GM18507 (cell line): ENCODE results near the gene STK10.

Experiments
- DNase-seq: peaks from one replicate; pipeline ENCODE4 v3.0.0; 2011; ENCODE audit warnings: low read depth; ENCODE audit not compliant: insufficient read length; ENCODE audit errors: extremely low spot score
- FAIRE-seq: peaks from 2 replicates; lab custom pipeline; 2011; peaks lifted over from hg19 to GRCh38; lab: Jason Lieb, UNC

The STK10 gene

DNA sequence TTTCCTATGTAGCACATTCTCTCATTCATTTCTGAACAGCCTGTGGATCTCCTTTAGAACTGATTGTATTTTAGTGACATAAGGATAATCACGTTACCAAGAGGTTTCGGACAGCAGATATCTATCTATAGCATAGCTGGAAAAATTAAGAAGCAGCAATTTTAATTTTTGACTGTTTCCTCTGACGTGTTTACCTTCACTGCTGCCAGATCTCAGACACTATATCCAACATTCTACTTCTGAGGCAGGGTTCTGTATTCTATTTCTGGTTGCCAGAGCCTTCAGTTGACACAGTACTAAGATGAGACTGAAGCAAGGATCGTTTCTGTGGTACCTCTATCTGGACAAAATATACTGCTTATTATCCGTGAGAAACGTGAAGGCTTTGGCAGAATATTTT lies 5.8 kb upstream of the STK10 start, which contains the start of gene EFCAB9:
EFCAB9 (plus strand) TSS at position 301 of the 400 bp plus-strand sequence; CDS start at position 302, 1 bp downstream.
- DNase-seq (no peak), FAIRE-seq (no peak)

DNA sequence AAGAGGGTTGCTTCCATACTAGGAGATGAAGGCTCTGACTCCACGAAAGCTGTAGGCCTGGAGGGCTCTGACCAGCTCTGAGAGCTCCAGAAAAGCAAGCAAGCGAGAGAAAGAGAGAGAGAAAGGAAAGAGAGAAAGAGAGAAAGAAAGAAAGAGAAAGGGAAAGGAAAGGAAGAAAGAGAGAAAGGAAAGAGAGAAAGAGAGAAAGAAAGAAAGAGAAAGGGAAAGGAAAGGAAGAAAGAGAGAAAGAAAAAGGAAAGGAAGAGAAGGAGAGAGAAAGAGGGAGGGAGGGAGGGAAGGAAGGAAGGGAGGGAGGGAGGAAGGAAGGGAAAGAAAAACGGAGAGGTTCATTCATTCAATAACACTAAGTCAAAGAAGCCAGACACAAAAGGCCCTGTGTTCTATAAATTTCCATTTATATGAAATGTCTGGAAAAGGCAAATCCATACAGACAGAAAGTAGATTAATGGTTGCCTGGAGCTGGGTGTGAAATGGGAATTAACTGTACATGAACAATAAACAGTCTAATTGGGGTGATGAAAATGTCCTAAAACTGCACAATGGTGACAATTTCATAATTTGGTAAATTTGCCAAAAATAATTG lies 1.8 kb upstream of the STK10 start:
- DNase-seq, result no peak
- no peak for FAIRE-seq

DNA sequence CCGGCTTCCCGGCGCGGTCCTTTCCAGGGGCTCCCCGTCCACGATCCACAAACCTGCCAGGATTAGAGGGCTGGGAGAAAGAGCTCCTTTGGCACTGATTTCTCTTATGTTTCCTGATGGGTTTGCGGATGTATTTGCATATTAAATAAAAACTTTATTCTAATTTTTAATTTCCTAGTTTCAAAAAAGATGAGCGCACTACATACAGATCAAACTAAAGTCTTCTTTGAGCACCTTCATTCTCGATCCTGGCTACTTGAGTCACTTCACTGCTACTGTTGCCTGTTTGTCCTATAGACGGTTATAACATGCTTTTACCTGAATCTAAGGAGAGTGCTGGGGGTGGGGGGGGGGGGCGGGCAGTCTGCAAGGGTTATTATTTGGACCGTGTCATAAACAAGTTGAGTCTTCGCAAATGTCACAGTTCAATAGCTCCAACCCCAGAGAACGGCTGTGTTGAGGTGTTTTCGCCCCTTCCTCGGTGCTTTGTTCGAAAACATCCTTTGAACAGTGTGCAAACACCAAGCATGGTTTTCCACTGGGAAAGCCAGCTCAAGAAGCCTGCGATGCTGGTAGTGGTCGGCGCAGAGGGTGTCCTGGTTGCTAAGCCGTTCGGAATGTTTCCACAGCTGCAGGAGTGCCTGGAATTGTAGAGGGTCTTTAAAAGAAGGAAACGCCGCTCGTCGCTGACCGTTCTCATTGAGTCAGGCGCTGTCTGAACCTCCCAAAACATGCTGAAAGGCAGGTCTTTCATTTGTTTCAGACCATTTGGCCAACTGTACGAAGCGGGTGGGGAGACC lies 1.1 kb upstream of the STK10 start:
- FAIRE-seq (no peak), DNase-seq (no peak)

DNA sequence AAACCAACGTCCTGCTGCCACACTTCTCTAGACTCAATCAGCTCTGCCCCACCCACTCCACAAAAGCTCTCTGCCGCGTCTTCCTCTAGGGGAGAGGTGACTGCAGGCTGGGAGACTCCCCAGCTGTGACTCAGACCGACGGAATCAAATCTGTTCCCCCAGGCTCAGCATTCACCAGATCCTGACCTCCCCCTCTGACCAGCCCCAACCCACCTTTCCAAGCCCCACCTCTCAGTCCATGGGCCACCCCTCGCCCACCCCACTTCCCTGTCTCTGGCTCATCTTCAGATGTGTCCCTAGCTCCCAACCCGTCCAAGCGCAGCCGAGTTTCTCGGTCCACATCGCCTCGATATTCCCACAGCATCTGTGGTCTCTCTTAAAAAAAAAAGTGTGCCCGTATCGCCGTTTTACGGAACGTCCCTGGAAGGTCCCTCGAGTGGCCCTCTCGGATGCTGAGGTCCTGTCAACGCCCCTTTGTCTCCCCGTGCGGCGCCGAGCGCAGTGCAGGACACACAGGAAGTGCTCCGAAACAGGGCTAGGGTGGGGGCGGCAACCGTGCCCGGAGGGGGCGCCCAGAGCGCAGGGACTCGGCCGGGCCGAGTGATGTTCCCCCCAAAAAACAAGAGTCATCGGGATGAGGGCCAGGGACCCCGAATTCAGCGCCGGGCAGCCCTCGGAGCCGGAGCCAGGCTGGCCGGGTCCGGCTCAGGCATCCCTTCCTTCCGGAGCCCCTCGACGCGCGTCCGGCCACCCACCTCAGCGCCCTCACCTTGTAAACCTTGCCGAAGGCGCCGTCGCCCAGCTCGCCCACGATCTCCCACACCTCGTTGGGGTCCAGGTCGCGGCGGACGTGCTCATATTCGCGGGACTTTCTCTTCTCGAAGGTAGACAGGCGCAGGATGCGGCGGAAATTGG lies 649 bp downstream of the STK10 start:
- DNase-seq (no peak), FAIRE-seq (peak; percentile 68)

DNA sequence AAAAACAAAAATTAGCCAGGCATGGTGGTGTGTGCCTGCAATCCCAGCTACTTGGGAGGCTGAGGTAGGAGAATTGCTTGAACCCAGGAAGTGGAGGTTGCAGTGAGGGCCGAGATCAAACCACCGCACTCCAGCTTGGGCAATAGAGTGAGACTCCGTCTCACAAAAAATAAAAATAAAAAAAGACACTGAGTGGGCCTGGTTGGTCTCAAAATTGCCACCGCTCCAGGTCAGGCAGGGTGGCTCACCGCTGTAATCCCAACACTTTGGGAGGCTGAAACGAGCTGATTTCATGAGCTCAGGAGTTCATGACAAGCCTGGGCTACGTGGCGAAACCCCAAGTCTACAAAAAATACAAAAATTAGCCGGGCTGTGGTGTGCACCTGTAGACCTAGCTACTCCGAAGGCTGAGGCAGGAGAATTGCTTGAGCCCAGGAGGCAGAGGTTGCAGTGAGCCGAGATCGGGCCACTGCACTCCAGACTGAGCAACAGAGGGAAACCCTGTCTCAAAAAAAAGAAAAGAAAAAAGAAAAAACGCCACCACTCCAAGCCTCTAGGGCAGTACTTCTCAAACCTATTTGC lies 1.8 kb downstream of the STK10 start:
- FAIRE-seq, result no peak
- DNase-seq, result no peak

DNA sequence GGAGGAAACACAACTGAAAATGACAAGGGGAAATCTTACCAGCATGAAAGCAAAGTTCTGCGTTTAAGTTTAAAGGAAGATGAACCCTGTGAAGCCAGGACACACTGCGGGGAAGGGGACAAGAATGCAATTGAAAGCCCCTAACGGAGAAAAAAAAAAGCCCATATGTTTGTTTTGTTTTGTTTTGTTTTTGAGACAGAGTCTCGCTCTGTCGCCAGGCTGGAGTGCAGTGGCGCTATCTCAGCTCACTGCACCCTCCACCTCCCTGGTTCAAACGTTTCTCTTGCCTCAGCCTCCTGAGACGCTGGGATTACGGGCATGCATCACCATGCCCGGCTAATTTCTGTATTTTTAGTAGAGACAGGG lies 2.9 kb downstream of the STK10 start:
- FAIRE-seq, result no peak
- DNase-seq, result no peak

DNA sequence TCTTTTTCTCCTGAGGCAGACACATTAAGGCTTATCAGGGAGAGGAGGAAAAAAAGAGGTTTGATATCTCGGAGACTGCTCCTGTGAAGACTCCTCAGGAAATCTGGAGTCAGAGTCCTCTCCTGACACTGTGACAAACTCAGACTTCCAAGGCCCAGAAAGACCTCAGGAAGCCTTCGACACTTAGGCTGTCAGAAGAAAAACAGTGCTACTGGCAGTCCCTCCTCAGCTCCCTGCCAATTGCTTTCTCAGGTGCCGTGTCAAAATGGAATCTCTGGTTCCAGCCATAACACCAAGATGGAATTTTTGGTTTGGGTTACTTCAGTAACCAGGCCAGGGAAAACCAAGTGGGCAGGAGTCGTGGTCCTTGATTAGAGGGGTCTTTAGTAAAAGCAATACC lies 4.1 kb downstream of the STK10 start:
- FAIRE-seq, result no peak
- DNase-seq, result no peak

DNA sequence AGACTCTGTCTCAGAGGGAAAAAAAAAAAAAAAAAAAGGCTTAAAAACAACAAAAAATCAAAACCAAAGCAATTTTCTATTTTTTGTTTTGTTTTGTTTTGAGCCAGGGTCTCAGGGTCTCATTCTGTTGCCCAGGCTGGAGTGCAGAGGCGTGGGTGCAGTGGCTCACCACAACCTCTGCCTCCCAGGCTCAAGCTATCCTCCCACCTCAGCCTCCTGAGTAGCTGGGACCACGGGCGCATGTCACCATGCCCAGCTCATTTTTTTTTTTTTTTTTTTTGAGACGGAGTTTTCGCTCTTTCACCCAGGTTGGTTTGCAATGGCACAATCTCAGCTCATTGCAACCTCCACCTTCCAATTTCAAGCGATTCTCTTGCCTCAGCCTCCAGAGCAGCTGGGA lies 5.7 kb downstream of the STK10 start:
- FAIRE-seq (no peak), DNase-seq (no peak)

DNA sequence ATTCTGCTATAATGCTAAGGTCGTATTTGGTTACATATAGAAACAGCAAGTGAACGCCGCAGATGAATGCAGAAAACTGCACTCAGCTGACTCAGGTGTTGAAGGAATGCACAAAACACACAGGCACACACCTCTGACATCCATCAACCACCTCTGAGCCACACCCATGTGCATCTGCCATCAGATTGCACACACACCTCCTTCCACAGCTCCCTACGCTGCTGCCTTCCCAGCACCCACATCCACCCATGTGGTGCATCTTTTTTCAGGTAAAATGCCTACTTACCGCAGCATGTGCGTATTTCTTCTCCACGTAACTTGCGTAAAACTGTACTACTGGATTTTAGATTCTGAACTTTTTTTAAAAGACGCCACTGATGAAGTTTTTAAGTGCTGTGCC lies 7.1 kb downstream of the STK10 start:
- DNase-seq, result no peak
- FAIRE-seq, result no peak

DNA sequence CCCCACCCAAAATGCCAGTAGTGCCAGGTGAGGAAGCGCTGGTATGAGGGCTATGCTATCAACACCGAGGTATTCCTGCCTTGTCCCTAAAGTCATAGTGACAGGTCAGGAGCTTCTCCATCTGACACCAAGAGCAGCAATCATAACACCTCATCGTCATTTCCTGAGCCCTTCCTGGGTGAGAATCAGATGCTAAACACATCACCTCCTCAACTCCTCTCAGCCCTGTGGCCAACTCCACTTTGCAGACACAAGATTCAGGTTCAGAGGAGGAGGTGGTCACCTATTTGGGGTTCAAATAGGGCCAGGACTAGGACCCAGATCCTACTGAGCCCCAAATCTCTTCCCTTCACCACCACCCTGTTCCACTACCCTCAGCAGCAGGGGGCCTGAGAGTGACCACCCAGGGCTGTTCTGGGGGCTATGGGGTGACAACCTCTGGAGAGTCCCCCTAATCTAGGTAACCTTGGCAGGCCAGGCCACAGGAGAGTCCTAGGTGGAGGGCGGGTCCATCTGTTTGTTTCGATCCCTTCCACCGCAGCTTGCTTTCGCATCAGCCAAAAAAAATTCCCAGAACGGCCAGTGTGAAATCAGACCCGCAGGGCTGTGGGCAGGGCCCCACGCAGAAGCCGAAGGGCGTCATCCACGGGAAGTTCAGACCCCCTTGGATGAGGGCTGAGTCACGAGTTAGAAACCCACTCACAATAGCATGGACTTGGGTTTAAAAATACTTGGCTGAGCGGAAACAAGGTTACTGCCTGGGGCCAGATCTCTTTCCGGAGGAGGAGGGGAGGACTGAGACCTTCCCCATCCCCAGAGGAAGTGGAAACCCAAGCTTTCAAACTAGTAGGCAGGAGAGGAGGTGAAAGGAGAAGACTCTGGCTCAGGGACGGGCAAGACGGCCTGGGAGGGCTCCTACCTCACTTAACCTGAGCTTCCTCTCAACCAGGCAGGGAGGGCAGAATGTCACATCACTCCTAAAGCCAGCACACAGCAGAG lies 8.7 kb downstream of the STK10 start:
- DNase-seq (no peak), FAIRE-seq (peak; percentile 97)

DNA sequence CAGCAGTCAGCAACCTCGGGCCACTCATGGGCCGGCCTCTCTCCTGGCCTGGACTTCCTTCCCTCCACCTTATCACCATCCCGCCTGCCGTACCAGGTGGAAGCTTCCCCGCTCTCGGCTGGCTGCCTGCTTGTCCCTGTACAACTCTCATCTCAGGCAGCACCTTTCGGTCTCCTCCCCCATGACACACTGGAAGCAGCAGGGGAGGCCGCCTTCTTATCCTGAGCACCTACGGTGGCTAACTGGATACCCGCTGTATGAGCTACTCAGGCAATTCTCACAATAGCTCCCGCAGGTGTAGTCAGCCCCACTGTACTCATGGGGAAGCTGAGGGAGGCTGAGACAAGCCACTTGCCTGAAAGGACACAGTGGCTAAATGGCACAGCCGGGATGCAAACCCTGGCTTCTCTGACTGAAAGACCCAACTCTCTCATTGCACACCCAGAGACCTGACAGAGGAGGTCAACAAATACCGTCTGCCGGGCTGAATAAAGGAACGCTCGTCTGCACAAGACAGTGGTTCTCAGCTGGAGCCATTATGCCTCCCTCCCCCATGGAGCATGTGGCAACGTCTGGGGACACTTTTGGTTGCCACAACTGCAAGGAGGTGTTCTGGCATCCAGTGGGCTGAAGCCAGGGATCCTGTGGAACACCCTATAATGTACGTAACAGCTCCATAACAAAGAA lies 9.6 kb downstream of the STK10 start:
- DNase-seq (no peak), FAIRE-seq (no peak)

DNA sequence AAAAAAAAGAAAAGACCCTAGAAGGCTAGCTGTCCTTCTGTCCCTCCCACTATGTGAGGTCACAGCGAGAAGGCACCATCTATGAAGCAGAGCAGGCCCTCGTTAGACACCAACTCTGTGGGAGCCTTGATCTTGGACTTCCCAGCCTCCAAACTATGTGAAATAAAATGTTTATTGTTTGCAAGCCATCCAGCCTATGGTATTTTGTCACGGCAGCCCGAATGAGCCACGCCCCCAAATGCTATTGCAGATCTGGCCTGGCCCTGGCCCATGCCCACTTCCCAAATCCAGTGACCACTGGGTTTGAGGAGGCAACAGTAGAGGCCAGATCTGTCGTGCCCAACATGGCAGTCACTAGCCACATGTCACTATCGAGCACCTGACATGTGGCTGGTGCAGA lies 10.8 kb downstream of the STK10 start:
- FAIRE-seq (no peak), DNase-seq (no peak)

DNA sequence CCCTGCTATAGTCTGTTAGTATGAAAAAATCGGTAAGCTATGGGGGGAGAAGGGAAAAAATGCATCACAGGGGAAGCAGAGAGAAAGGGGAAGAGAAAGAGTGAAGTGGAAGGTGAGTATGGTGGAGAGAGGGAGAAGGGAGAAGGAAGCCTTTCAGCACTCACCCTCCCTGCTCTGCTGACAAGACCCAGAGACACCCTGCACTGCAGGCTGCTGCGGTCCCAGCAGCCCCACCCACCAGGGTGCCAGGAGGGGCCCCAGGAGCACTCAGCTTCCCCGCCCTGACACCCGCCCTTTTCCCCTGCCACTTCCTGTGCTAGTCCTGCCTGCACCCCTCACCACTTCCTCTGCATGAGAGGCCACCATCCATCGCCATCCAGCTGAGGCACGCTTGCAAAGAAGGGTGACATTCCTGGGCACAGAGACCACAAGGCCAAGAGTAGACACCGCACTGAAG lies 12.7 kb downstream of the STK10 start:
- peak; percentile 73 for DNase-seq
- FAIRE-seq, result peak; percentile 97

DNA sequence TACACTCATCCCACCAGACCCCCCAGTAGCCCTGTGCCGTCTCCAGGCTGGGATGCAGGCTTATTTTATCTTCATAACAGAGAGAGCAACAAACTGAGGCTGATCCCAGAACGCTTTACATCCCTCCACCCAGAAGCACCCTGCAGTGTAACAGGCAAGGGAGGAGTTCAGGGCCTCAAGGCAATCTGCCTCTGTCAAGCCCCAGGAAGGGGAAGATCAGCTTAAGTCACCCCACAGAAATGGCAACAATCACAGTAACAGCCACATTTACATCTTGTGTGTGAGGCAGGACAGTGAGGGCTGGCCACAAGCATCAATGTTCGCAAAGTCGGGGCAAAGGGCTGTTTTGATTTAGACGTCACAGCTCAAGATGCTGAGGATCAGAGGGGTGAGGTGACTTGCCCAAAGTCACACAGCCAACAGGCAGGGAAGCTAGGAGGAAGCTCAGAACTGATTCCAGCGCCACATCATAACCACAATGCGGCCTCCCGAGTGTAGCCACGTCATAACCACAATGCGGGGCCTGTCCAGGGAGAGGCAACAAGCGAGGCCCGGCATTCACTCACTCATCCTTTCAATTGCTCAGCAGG lies 14.4 kb downstream of the STK10 start:
- DNase-seq (no peak), FAIRE-seq (peak; percentile 24)

DNA sequence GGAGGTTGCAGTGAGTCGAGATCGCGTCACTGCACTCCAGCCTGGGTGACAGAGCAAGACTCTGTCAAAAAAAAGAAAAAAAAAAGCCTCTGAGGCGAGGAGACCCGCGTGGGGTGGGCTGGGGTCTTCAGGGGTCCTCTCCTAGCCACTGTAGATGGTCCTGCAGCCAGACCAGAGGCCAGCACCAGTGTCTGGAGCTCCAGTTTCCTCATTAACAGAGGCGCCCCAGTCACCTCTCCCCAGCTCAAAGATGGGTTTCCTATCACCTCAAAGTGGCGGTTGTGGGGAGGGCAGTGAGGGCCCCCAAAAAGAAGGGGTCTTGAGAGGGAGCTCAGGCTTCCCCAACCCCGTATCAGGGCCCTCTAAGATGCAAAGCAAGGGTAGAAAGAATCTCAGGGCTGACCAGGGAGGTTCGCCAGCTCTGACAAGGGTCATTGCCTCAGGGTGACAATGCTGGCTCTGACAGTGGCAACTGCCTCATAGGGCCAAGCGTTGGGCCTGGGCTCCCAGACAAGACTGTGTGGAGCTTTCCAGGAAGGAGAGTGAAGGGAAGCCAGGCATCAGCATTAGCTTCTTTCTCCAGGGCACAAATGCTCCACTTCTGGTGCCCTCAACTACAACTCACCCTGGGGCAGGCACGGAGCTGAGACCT lies 15.0 kb downstream of the STK10 start:
- no peak for DNase-seq
- no peak for FAIRE-seq

DNA sequence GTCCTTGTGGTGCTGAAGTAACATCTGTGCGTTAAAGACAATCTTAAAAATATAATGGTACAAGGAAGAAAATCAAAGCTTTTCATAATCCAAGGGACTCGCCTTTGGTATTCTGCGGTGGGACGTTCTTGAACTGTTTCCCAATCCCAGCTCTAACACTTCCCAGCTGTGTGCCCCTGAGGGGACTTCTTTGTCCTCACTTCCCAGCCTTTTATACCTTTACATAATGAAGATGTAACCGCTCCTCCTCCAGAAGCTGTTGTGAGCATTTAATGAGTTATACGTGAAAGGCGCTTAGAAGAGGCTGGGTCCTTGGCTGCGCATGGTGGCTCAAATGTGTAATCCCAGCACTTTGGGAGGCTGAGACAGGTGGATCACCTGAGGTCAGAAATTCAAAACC lies 16.9 kb downstream of the STK10 start:
- FAIRE-seq, result no peak
- DNase-seq, result no peak

DNA sequence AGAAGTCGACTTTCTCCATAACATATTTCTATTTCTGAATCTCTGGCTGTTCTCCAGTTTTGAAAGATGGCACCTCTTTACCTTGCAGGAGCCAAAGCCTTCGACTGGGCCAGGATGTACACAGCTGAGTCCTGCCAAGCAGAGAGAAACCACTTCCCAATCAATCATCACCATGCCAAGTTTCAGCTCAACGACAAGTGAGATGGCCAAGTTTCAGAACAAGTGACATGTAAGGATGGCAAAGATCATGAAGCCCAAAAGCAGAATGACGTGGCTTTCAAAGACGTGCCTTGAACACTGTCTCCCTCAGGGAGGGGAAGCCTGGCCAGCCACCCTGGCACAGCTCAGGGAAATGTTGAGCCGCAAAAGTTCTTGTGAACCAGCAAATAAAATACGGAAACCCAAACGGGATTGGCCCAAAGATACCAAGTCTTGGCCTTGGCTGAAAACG lies 17.7 kb downstream of the STK10 start:
- FAIRE-seq (no peak), DNase-seq (no peak)
